Right atrium auricular region (tissue), 2 donors: ENCODE data around the gene FRS2. TPM values are rescaled to one million over a fixed set of nuclear protein-coding genes. Genes with fewer than 3 reads are reported as not detected.

Experiments
- DNase-seq: peaks from one replicate; pipeline ENCODE4 v3.0.0-alpha.2; 2019; ENCODE audit warnings: low spot score
- H3K27ac ChIP-seq, 2 donors: fragments of 200-600 bp; sonication (generic); 1 replicate in 1 of 2; 2 replicates in 1 of 2; pipeline ENCODE4 v1.5.1; 2016 to 2019
- H3K27me3 ChIP-seq, 2 donors: fragments of 200-600 bp; sonication (generic); one replicate each; pipeline versions ENCODE4 v1.5.1 to v1.6.0; 2017 to 2019
- H3K36me3 ChIP-seq: fragments of 200-600 bp; sonication (generic); one replicate; pipeline ENCODE4 v1.5.1; 2016
- H3K4me1 ChIP-seq, 2 donors: fragments of 200-600 bp; sonication (generic); one replicate each; pipeline versions ENCODE4 v1.5.1 to v1.6.0; 2017 to 2019
- H3K4me3 ChIP-seq, 2 donors: fragments of 200-600 bp; sonication (generic); 1 replicate in 1 of 2; 2 replicates in 1 of 2; pipeline ENCODE4 v1.5.1; 2017 to 2019; ENCODE audit warnings: mild to moderate bottlenecking in 1 of 2, moderate library complexity in 1 of 2
- H3K9me3 ChIP-seq, 2 donors: fragments of 200-600 bp; sonication (generic); one replicate each; pipeline ENCODE4 v1.5.1; 2019
- CTCF ChIP-seq, 2 donors: fragments of 200-600 bp; sonication (generic); IDR thresholded peaks; one replicate each; pipeline ENCODE4 v1.5.1; 2019; ENCODE audit warnings: antibody characterized with exemption in 2 of 2
- total RNA-seq, 2 donors: library from RNA; depleted of rRNA; stranded (reverse); fragments of >200 nt; gene quantifications; one replicate each; pipeline ENCODE4 v1.1.0, GENCODE V29; 2016

FRS2 gene
- total RNA-seq, 2 donors from 2014 or later: 25.9 to 32.5 TPM

DNA sequence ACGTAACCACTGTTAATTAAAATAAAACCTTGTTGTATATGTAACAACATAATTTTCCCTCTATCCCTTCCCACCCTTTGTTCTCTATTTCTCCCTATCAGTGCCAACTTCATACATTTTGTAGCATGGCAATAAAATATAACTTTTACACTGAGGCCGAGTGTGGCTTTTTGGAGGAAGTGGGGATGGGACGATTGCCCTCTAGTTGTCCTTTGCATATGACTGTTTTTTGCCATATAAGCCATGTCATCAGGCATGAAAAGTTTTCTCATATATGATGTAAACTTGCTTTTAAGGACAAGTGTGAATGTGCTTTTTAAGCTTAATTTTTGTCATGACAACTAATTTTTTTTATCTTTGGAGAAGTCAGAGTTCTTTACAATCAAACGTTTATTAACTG lies 108.8 kb downstream of the FRS2 start:
- H3K27ac ChIP-seq: no peak overlapping the region
- no peaks in the 10 kb centered on the region for H3K27me3 ChIP-seq
- no peak for DNase-seq
- H3K4me1 ChIP-seq: no peaks in the 10 kb centered on the region
- no peak for TF ChIP-seq CTCF (IDR thresholded peaks at IDR 0.05)
- H3K36me3 ChIP-seq: peaks cover 15% of the 10 kb centered on the region
- H3K4me3 ChIP-seq: no peak overlapping the region
- H3K9me3 ChIP-seq: no peaks in the 10 kb centered on the region

DNA sequence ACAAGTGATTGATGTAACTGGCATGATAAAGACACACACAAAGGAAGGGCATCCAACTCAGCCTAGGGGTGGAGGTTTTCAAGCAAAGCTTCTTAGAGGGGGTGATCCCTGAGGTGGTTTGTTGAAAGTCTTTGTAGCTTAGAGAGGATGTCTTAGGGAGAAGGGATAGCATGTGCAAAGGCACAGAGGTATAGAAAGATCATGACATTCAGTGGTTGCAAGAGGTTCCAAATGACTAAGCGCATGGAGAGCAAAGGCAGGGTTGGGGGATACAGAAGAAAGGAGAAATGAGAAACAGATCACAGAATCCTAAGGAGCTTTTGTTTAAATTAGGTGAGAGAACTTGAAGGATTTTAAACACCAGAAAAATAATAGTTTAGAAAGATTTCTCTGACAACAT lies 109.9 kb downstream of the FRS2 start:
- no peak for DNase-seq
- Histone ChIP-seq H3K27me3 (no peaks in the 10 kb centered on the region), H3K4me3 (no peak overlapping the region), H3K36me3 (peaks cover 5% of the 10 kb centered on the region), H3K27ac (no peak overlapping the region), H3K4me1 (peaks cover 0 to 4% of the 10 kb centered on the region in 2 donors), H3K9me3 (no peaks in the 10 kb centered on the region)
- no peak for TF ChIP-seq CTCF (IDR thresholded peaks at IDR 0.05)

GRCh38 chr12:69583203-69583602 lies 113.0 kb downstream of the FRS2 start:
- Histone ChIP-seq H3K4me3 (no peak overlapping the region), H3K9me3 (no peaks in the 10 kb centered on the region), H3K27ac (no peak overlapping the region), H3K27me3 (no peaks in the 10 kb centered on the region), H3K36me3 (peaks cover 15% of the 10 kb centered on the region), H3K4me1 (peaks cover 0 to 17% of the 10 kb centered on the region in 2 donors)
- no peak for DNase-seq
- no peak for TF ChIP-seq CTCF (IDR thresholded peaks at IDR 0.05)

GRCh38 chr12:69585189-69586062 lies 115.2 kb downstream of the FRS2 start, which contains the start of gene CCT2:
Gene CCT2, plus strand, starts transcription at chr12:69585459. Its CDS starts 63 bp downstream, at chr12:69585522.
- Histone ChIP-seq H3K4me1 (peaks cover 0 to 17% of the 10 kb centered on the region in 2 donors), H3K27me3 (no peaks in the 10 kb centered on the region), H3K27ac (peak within 1 kb of the TSS; percentile 91 to 93), H3K36me3 (peaks cover 37% of the 10 kb centered on the region), H3K9me3 (no peaks in the 10 kb centered on the region), H3K4me3 (peak within 1 kb of the TSS; percentile 84 to 98)
- DNase-seq: peak; percentile 97
- peak in 1 of 2 donors; percentile 39 for TF ChIP-seq CTCF (IDR thresholded peaks at IDR 0.05)

DNA sequence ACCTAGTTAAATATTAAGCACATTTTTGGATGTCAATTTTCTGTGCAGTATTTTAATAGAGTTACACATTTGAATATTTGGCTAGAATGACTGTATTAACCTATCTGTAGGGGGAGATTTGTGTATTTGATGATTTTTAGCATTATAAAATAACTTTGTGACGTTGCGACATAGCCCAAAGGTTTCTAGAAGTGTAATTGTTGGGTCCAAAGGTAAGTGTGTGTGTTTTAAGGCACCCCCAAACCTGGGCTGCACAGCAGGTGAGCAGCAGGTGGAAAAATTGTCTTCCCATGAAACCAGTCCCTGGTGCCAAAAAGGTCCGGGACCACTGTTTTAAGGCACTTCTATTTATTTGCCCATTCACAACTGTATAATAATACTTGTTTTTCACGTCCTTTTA lies 118.3 kb downstream of the FRS2 start:
- Histone ChIP-seq H3K4me3 (no peak overlapping the region), H3K27me3 (no peaks in the 10 kb centered on the region), H3K4me1 (peaks cover 0 to 17% of the 10 kb centered on the region in 2 donors), H3K27ac (no peak overlapping the region), H3K9me3 (no peaks in the 10 kb centered on the region), H3K36me3 (peaks cover 67% of the 10 kb centered on the region)
- no peak for DNase-seq
- no peak for TF ChIP-seq CTCF (IDR thresholded peaks at IDR 0.05)
